ENCODE data around the gene JMJD4. TPM values are rescaled to one million over a fixed set of nuclear protein-coding genes. Genes with fewer than 3 reads are reported as not detected.

The JMJD4 gene
- total and polyA plus RNA-seq, 9 of the 15 experiments (the other 6 are each of a cell fraction or from before 2014, with no cell fraction given) = 1.4 to 42.6 (median 29.2) TPM

DNA sequence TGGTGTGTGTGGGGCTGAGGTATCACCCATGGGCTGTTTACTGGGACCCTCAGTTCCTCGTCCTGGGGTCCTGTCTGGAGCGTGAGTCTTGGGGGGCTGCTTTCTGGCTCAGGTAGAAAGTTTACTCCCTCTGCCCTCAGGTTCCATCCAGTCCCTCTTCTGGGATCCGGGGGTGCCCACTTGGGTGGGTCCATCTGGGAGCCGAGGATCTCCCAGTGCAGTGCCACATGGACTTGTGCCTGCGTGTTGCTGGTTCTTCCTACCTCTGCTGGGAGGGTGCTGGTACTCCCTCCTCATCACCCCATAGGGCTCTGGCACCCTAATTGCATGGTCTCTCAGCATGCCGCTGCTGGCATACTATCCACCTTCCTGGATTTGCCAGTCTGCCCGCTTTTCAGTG is 14.1 kb upstream of the JMJD4 start:
- no peaks in the 10 kb centered on the region for H3K9me3 ChIP-seq (replicated peaks; ENCODE audit: control insufficient read depth, insufficient read depth, low read depth, low read length)
- ATAC-seq (peak; percentile 9; the same call in 2 of the 3 replicates), DNase-seq (ENCODE audit: extremely low read depth in 1 of 4, low spot score in 3 of 4) (no peak), FAIRE-seq (no peak)
- in situ Hi-C loops (cut with MboI) (no loop called here), intact Hi-C loops (cut with micrococcal nuclease) (no loop called here)
- no peak overlapping the region for H3K4me3 ChIP-seq
- peak overlapping the region; percentile 24 to 80 for H3K9ac ChIP-seq (ENCODE audit: insufficient read depth in 1 of 2, low read depth in 2 of 2, low read length in 2 of 2)
- H3K4me1 ChIP-seq (replicated peaks in 1 of 2; ENCODE audit: control insufficient read depth in 2 of 2, insufficient read depth in 2 of 2, low read length in 2 of 2) = peaks cover 31 to 41% of the 10 kb centered on the region in 2 experiments
- no TSS peak for BruUV-seq (replicated peaks)
- peak overlapping the region; percentile 55 for H3K4me2 ChIP-seq (ENCODE audit: insufficient read depth, low read length)
- H4K20me1 ChIP-seq (replicated peaks; ENCODE audit: control insufficient read depth, insufficient read depth, low read length) = peaks cover 11% of the 10 kb centered on the region
- ChIA-PET CTCF (ENCODE audit: low intra/inter-chr PET ratio) (no interaction called here), POLR2A (interaction anchor here (0.6 to 1.3 kb wide), 2 partner anchors 9 to 392 kb away, joined by 3 to 4 read pairs; no protein-coding TSS in a partner anchor)
- peak overlapping the region; percentile 16 for H3K27ac ChIP-seq (ENCODE audit: extremely low read depth, low read depth, low read length)
- peaks cover 44% of the 10 kb centered on the region for H3K36me3 ChIP-seq (ENCODE audit: control insufficient read depth, insufficient read depth, low read length)
- 74% methylated on average over 7 of the region's 7 CpGs for WGBS (ENCODE audit: insufficient coverage, low coverage, missing lambda C conversion rate)
- H3K79me2 ChIP-seq (ENCODE audit: control insufficient read depth, insufficient read depth, low read length) = peaks cover 66% of the 10 kb centered on the region
- peaks cover 22% of the 10 kb centered on the region for H3K9me1 ChIP-seq (ENCODE audit: control insufficient read depth, insufficient read depth, low read length)
- H3K27me3 ChIP-seq (ENCODE audit: control insufficient read depth in 2 of 2, insufficient read depth in 2 of 2, low read length in 2 of 2) = no peaks in the 10 kb centered on the region
- H2AFZ ChIP-seq (ENCODE audit: low read depth, low read length) = no peak overlapping the region
- no peak for TF ChIP-seq MAFK (IDR thresholded peaks at IDR 0.05; ENCODE audit: low read length)
- TF ChIP-seq, protein P1, sequence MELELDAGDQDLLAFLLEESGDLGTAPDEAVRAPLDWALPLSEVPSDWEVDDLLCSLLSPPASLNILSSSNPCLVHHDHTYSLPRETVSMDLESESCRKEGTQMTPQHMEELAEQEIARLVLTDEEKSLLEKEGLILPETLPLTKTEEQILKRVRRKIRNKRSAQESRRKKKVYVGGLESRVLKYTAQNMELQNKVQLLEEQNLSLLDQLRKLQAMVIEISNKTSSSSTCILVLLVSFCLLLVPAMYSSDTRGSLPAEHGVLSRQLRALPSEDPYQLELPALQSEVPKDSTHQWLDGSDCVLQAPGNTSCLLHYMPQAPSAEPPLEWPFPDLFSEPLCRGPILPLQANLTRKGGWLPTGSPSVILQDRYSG (tag; conservative IDR thresholded peaks at IDR 0.05; ENCODE audit: low read depth) = 0 out of 2 replicates have a peak, but pooled peaks have one; percentile 43
- TF ChIP-seq, protein P2, sequence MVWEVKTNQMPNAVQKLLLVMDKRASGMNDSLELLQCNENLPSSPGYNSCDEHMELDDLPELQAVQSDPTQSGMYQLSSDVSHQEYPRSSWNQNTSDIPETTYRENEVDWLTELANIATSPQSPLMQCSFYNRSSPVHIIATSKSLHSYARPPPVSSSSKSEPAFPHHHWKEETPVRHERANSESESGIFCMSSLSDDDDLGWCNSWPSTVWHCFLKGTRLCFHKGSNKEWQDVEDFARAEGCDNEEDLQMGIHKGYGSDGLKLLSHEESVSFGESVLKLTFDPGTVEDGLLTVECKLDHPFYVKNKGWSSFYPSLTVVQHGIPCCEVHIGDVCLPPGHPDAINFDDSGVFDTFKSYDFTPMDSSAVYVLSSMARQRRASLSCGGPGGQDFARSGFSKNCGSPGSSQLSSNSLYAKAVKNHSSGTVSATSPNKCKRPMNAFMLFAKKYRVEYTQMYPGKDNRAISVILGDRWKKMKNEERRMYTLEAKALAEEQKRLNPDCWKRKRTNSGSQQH (CRISPR knock-in tag; IDR thresholded peaks at IDR 0.05) = no peak
- TF ChIP-seq RBM15 (IDR thresholded peaks at IDR 0.05; ENCODE audit: insufficient read depth, low read length) = no peak
- no peak for TF ChIP-seq SIX5 (IDR thresholded peaks at IDR 0.05; ENCODE audit: borderline replicate concordance in 1 of 2, insufficient read depth in 1 of 2, low read depth in 1 of 2, low read length in 2 of 2)
- TF ChIP-seq TBP (optimal IDR thresholded peaks at IDR 0.05; ENCODE audit: low read depth, low read length) = no peak
- 0 out of 2 replicates have a peak, but pooled peaks have one; percentile 5 for TF ChIP-seq SMAD4 (CRISPR knock-in tag; conservative IDR thresholded peaks at IDR 0.05)
- peak; percentile 43; the same call in 1 of the 2 replicates for TF ChIP-seq ZNF766 (CRISPR knock-in tag; conservative IDR thresholded peaks at IDR 0.05)
- TF ChIP-seq, protein P3, sequence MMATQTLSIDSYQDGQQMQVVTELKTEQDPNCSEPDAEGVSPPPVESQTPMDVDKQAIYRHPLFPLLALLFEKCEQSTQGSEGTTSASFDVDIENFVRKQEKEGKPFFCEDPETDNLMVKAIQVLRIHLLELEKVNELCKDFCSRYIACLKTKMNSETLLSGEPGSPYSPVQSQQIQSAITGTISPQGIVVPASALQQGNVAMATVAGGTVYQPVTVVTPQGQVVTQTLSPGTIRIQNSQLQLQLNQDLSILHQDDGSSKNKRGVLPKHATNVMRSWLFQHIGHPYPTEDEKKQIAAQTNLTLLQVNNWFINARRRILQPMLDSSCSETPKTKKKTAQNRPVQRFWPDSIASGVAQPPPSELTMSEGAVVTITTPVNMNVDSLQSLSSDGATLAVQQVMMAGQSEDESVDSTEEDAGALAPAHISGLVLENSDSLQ (IDR thresholded peaks at IDR 0.05) = no peak
- 0 out of 2 replicates have a peak, but pooled peaks have one; percentile 3 for TF ChIP-seq CXXC5 (CRISPR knock-in tag; IDR thresholded peaks at IDR 0.05)
- TF ChIP-seq, protein P4, sequence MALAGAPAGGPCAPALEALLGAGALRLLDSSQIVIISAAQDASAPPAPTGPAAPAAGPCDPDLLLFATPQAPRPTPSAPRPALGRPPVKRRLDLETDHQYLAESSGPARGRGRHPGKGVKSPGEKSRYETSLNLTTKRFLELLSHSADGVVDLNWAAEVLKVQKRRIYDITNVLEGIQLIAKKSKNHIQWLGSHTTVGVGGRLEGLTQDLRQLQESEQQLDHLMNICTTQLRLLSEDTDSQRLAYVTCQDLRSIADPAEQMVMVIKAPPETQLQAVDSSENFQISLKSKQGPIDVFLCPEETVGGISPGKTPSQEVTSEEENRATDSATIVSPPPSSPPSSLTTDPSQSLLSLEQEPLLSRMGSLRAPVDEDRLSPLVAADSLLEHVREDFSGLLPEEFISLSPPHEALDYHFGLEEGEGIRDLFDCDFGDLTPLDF (CRISPR knock-in tag; IDR thresholded peaks at IDR 0.05) = no peak
- no peak for TF ChIP-seq MYNN (IDR thresholded peaks at IDR 0.05)
- TF ChIP-seq MYNN (CRISPR knock-in tag; IDR thresholded peaks at IDR 0.05) = no peak
- TF ChIP-seq CEBPB (tag; IDR thresholded peaks at IDR 0.05) = peak; percentile 5; the same call in 1 of the 2 replicates
- 0 out of 4 replicates have a peak, but pooled peaks of 1 of the 2 experiments have one; percentile 9 for TF ChIP-seq FOXK2 (conservative IDR thresholded peaks at IDR 0.05 in 1 of 2, IDR thresholded peaks at IDR 0.05 in 1 of 2; ENCODE audit: low read depth in 2 of 2)
- no peak for TF ChIP-seq SAFB2 (IDR thresholded peaks at IDR 0.05; ENCODE audit: borderline replicate concordance, low read depth, low read length, severe bottlenecking)
- no peak for TF ChIP-seq NFIX (CRISPR knock-in tag; IDR thresholded peaks at IDR 0.05; ENCODE audit: low read depth)
